Measurements from ENCODE around the gene UGT8. TPM values are rescaled to one million over a fixed set of nuclear protein-coding genes. Genes with fewer than 3 reads are reported as not detected.

Gene UGT8
- total RNA-seq, 1 experiment from 2014 or later: 1.2 TPM

GRCh38 chr4:114654592-114654991 lies 56.0 kb downstream of the UGT8 start:
- ChIA-PET CTCF (no interaction called here), POLR2A (ENCODE audit: low non-redundant PET) (no interaction called here)
- Histone ChIP-seq H3K27ac (ENCODE audit: low read depth, low read length, poor library complexity, severe bottlenecking) (no peak overlapping the region), H3K27me3 (replicated peaks; ENCODE audit: insufficient read depth, low read depth, low read length, poor library complexity) (no peaks in the 10 kb centered on the region), H3K36me3 (ENCODE audit: insufficient read depth, low read length, poor library complexity, severe bottlenecking) (no peaks in the 10 kb centered on the region), H3K4me3 (ENCODE audit: low read depth, low read length, poor library complexity, severe bottlenecking) (no peak overlapping the region), H3K4me1 (ENCODE audit: insufficient read depth, low read length, poor library complexity, severe bottlenecking) (no peaks in the 10 kb centered on the region), H3K9me3 (ENCODE audit: low read depth, low read length, poor library complexity, severe bottlenecking) (no peaks in the 10 kb centered on the region)
- no peak for DNase-seq (ENCODE audit: low spot score)
- intact Hi-C loops (cut with micrococcal nuclease; ENCODE audit: unreplicated experiment): no loop called here
- no TSS peak for BruUV-seq (replicated peaks)
- TF ChIP-seq EZH2 (IDR thresholded peaks at IDR 0.05; ENCODE audit: borderline replicate concordance, low read depth, low read length, poor library complexity, severe bottlenecking) (no peak), CTCF (conservative IDR thresholded peaks at IDR 0.05; ENCODE audit: low read depth, low read length) (no peak)

GRCh38 chr4:114658179-114658578 lies 59.6 kb downstream of the UGT8 start:
- no peak for DNase-seq (ENCODE audit: low spot score)
- Histone ChIP-seq H3K27me3 (replicated peaks; ENCODE audit: insufficient read depth, low read depth, low read length, poor library complexity) (no peaks in the 10 kb centered on the region), H3K27ac (ENCODE audit: low read depth, low read length, poor library complexity, severe bottlenecking) (no peak overlapping the region), H3K4me3 (ENCODE audit: low read depth, low read length, poor library complexity, severe bottlenecking) (no peak overlapping the region), H3K9me3 (ENCODE audit: low read depth, low read length, poor library complexity, severe bottlenecking) (no peaks in the 10 kb centered on the region), H3K4me1 (ENCODE audit: insufficient read depth, low read length, poor library complexity, severe bottlenecking) (no peaks in the 10 kb centered on the region), H3K36me3 (ENCODE audit: insufficient read depth, low read length, poor library complexity, severe bottlenecking) (no peaks in the 10 kb centered on the region)
- TF ChIP-seq EZH2 (IDR thresholded peaks at IDR 0.05; ENCODE audit: borderline replicate concordance, low read depth, low read length, poor library complexity, severe bottlenecking) (no peak), CTCF (conservative IDR thresholded peaks at IDR 0.05; ENCODE audit: low read depth, low read length) (no peak)
- ChIA-PET CTCF (no interaction called here), POLR2A (ENCODE audit: low non-redundant PET) (no interaction called here)
- intact Hi-C loops (cut with micrococcal nuclease; ENCODE audit: unreplicated experiment): no loop called here
- no TSS peak for BruUV-seq (replicated peaks)

- ChIA-PET POLR2A (ENCODE audit: low non-redundant PET) (interaction anchor here (0.7 kb wide), 1 partner anchor 192 kb away, joined by 3 read pairs; no protein-coding TSS in a partner anchor), CTCF (interaction anchor here (1.0 kb wide), 1 partner anchor 242 kb away, joined by 4 read pairs; no protein-coding TSS in a partner anchor)
- H3K4me3 ChIP-seq (ENCODE audit: low read depth, low read length, poor library complexity, severe bottlenecking): no peak overlapping the region
- no peaks in the 10 kb centered on the region for H3K4me1 ChIP-seq (ENCODE audit: insufficient read depth, low read length, poor library complexity, severe bottlenecking)
- DNase-seq (ENCODE audit: low spot score): no peak
- no peaks in the 10 kb centered on the region for H3K36me3 ChIP-seq (ENCODE audit: insufficient read depth, low read length, poor library complexity, severe bottlenecking)
- TF ChIP-seq EZH2 (IDR thresholded peaks at IDR 0.05; ENCODE audit: borderline replicate concordance, low read depth, low read length, poor library complexity, severe bottlenecking) (no peak), CTCF (conservative IDR thresholded peaks at IDR 0.05; ENCODE audit: low read depth, low read length) (no peak)
- no peaks in the 10 kb centered on the region for H3K27me3 ChIP-seq (replicated peaks; ENCODE audit: insufficient read depth, low read depth, low read length, poor library complexity)
- BruUV-seq (replicated peaks): no TSS peak
- H3K27ac ChIP-seq (ENCODE audit: low read depth, low read length, poor library complexity, severe bottlenecking): no peak overlapping the region
- no peaks in the 10 kb centered on the region for H3K9me3 ChIP-seq (ENCODE audit: low read depth, low read length, poor library complexity, severe bottlenecking)
- intact Hi-C loops (cut with micrococcal nuclease; ENCODE audit: unreplicated experiment): loop anchor here (1.0 kb wide), 1 partner anchor 272 kb away; no protein-coding TSS in a partner anchor
These were observed 60.2 kb downstream of the UGT8 start for GRCh38 chr4:114658776-114659175.
